ENCODE data around the gene PDE6B. TPM values are rescaled to one million over a fixed set of nuclear protein-coding genes. Genes with fewer than 3 reads are reported as not detected.

The PDE6B gene
- total and polyA plus RNA-seq, 8 donors, result 7.6 to 21.1 (median 16.4) TPM

- H3K27me3 ChIP-seq, result peaks cover 0 to 8% of the 10 kb centered on the region in 2 donors
- no peaks in the 10 kb centered on the region for H3K9me3 ChIP-seq
- H3K4me3 ChIP-seq, result peak overlapping the region; percentile 60 to 87
- ATAC-seq, result peak; percentile 84
- DNase-seq, result peak in 3 of 4 donors; percentile 64 to 92 (median 75)
- H3K4me1 ChIP-seq, result peaks cover 0 to 13% of the 10 kb centered on the region in 2 donors
- no peak for TF ChIP-seq CTCF (IDR thresholded peaks at IDR 0.05)
- no peaks in the 10 kb centered on the region for H3K36me3 ChIP-seq
- H3K27ac ChIP-seq, result peak overlapping the region in 1 of 2 donors; percentile 19
- intact Hi-C loops (cut with DNase I), result no loop called here
Measured at GRCh38 chr4:663438-664428, 38.4 kb downstream of the PDE6B start.

GRCh38 chr4:664713-665231 is 39.4 kb downstream of the PDE6B start:
- TF ChIP-seq CTCF (IDR thresholded peaks at IDR 0.05), result no peak

GRCh38 chr4:665381-665750 is 40.0 kb downstream of the PDE6B start:
- ATAC-seq, result no peak
- Histone ChIP-seq H3K36me3 (no peaks in the 10 kb centered on the region), H3K27me3 (peaks cover 0 to 8% of the 10 kb centered on the region in 2 donors), H3K27ac (no peak overlapping the region), H3K9me3 (no peaks in the 10 kb centered on the region), H3K4me1 (peaks cover 0 to 13% of the 10 kb centered on the region in 2 donors), H3K4me3 (no peak overlapping the region)
- intact Hi-C loops (cut with DNase I), result no loop called here
- DNase-seq, result peak in 1 of 4 donors; percentile 61
- no peak for TF ChIP-seq CTCF (IDR thresholded peaks at IDR 0.05)

More at GRCh38 chr4:664713-665231, 39.4 kb downstream of the PDE6B start:
- Histone ChIP-seq H3K4me1 (peaks cover 0 to 13% of the 10 kb centered on the region in 2 donors), H3K9me3 (no peaks in the 10 kb centered on the region), H3K27ac (no peak overlapping the region), H3K27me3 (peaks cover 0 to 8% of the 10 kb centered on the region in 2 donors), H3K4me3 (peak overlapping the region in 1 of 2 donors; percentile 60), H3K36me3 (no peaks in the 10 kb centered on the region)
- DNase-seq (peak in 2 of 4 donors; percentile 27 to 75), ATAC-seq (no peak)
- intact Hi-C loops (cut with DNase I), result no loop called here

- peaks cover 0 to 3% of the 10 kb centered on the region in 2 donors for H3K36me3 ChIP-seq
- no peak for ATAC-seq
- no peak for TF ChIP-seq CTCF (IDR thresholded peaks at IDR 0.05)
- no peaks in the 10 kb centered on the region for H3K9me3 ChIP-seq
- intact Hi-C loops (cut with DNase I), result no loop called here
- peaks cover 0 to 8% of the 10 kb centered on the region in 2 donors for H3K27me3 ChIP-seq
- peak in 1 of 4 donors; percentile 80 for DNase-seq
- no peak overlapping the region for H3K27ac ChIP-seq
- H3K4me3 ChIP-seq, result no peak overlapping the region
- H3K4me1 ChIP-seq, result peaks cover 0 to 13% of the 10 kb centered on the region in 2 donors
Measured at GRCh38 chr4:665751-666435, 40.5 kb downstream of the PDE6B start.

Data from left lung (tissue), 10 donors.